ENCODE measurements around the gene MTA2. TPM values are rescaled to one million over a fixed set of nuclear protein-coding genes. Genes with fewer than 3 reads are reported as not detected.

MTA2 gene
- total RNA-seq, 1 donor from 2014 or later = 26.3 TPM

DNA sequence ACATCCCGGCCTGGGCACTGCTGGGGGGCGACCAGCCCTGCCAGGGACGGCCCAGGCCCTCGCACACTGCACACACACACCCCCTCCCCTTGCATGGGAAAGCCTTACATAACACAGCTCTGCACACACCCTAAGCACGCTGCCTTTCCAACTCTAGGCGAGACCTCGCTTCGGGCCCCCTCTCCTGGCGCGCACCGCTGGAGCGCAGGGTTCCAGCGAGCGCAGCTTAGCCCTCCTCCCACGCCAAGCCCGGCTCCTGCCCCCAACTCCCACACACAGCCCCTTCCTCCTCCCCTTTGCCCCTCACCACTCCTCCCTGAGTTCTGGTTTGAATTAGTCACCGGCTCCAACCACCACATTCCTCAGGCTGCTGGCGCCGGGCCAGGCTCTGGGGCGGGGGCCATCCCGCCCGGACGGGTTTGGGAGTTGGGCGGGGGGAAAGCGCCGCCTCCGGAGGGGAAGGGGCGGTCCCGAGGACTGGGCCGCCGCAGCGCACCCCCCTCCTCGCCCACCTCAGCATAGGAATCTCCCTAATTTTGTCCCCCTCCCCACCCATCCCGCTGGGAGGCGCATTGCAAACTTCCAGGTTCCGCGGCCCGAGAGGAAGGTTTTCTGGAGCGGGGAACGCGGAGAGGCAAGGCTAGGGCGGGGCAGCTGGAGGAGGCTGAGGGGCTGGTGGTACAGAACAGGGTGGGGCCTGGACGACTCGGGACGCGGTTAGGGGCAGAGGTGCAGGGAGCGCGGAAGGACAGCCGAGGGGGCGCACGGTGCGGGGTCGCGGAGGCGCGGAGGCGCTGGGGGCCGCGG is 56.0 kb downstream of the MTA2 start:
- Histone ChIP-seq H3K4me3 (peak overlapping the region; percentile 100), H3K27ac (replicated peaks) (peak overlapping the region; percentile 100), H3K36me3 (no peaks in the 10 kb centered on the region), H3K4me1 (peaks cover 98% of the 10 kb centered on the region), H3K27me3 (ENCODE audit: low read depth) (no peaks in the 10 kb centered on the region), H3K9me3 (replicated peaks) (no peaks in the 10 kb centered on the region)
- intact Hi-C loops (cut with micrococcal nuclease) = loop anchor here (10.0 kb wide), 2 partner anchors 121 to 151 kb away; no protein-coding TSS in a partner anchor
- TF ChIP-seq CTCF (IDR thresholded peaks at IDR 0.05; ENCODE audit: borderline replicate concordance) = peak; percentile 23
- peak; percentile 95 for DNase-seq

DNA sequence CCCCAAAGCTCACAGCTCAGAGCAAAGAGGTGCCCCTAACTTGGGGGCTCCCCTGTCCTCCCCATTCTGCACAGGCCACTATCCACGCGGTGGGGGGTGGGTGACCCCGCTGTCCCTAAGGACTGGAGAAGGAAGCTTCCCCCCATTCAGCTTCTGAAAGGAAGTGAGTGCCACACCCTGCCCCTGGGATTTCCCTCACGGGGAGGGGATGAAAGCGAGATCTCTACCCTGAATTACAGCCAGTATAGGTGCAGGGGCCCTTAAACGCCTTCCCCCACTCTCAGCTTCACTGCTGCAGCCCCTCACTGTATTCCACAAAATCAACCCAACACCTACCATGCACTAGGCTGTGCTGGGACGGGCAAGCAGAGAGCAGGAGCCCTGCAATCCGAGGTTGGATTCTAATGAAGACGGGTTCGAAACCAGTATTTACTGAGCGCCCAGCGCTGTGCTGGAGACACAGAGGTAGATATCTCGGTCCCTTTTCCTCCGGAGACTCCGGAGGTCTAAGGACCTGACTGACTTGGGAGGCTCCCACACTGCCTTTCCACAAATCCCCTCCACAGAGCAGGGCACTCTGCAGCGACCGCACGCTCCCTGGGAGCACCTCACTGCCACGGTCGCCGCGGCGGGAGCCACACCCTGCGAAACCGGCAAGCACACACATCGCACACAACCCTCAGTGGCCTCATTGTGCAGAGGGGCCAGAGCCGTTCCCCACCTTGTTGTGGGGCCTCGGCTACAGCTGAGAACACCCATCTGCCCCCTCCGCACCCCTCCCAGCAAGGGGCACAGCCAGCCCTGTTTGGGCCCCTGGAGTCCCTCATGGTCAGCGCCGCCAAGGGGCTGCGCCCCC is 56.9 kb downstream of the MTA2 start:
- Histone ChIP-seq H3K9me3 (replicated peaks) (no peaks in the 10 kb centered on the region), H3K27me3 (ENCODE audit: low read depth) (no peaks in the 10 kb centered on the region), H3K4me3 (peak overlapping the region; percentile 100), H3K36me3 (no peaks in the 10 kb centered on the region), H3K4me1 (peaks cover 98% of the 10 kb centered on the region), H3K27ac (replicated peaks) (peak overlapping the region; percentile 100)
- peak; percentile 53 for DNase-seq
- TF ChIP-seq CTCF (IDR thresholded peaks at IDR 0.05; ENCODE audit: borderline replicate concordance) = no peak
- intact Hi-C loops (cut with micrococcal nuclease) = loop anchor here (5.0 to 10.0 kb wide), 3 partner anchors 38 to 150 kb away; no protein-coding TSS in a partner anchor

- Histone ChIP-seq H3K36me3 (no peaks in the 10 kb centered on the region), H3K9me3 (replicated peaks) (no peaks in the 10 kb centered on the region), H3K27me3 (ENCODE audit: low read depth) (no peaks in the 10 kb centered on the region), H3K4me1 (peaks cover 98% of the 10 kb centered on the region), H3K4me3 (peak overlapping the region; percentile 100), H3K27ac (replicated peaks) (peak overlapping the region; percentile 100)
- intact Hi-C loops (cut with micrococcal nuclease) = loop anchor here (5.0 to 10.0 kb wide), 3 partner anchors 37 to 149 kb away; no protein-coding TSS in a partner anchor
- TF ChIP-seq CTCF (IDR thresholded peaks at IDR 0.05; ENCODE audit: borderline replicate concordance) = no peak
- no peak for DNase-seq
Measured at GRCh38 chr11:62543680-62544444, 57.8 kb downstream of the MTA2 start.

Small RNA genes lying within 50 kb of the gene (microRNA-seq; reads per million reads assigned to microRNA genes)
- 0.94 reads per million for gene MIR6747

Other genes with a start within 250 kb of the MTA2 start
- not detected for gene SCGB1A1, start 182.8 kb downstream of the MTA2 start, total RNA-seq
- 290 TPM for gene AHNAK, start 55.1 kb downstream of the MTA2 start, total RNA-seq
- gene EEF1G, start 28.0 kb downstream of the MTA2 start, total RNA-seq = 958 TPM
- gene TUT1, start 10.3 kb downstream of the MTA2 start, total RNA-seq = 12.5 TPM
- 14.6 TPM for gene EML3, start 10.9 kb upstream of the MTA2 start, total RNA-seq
- gene ROM1, start 11.4 kb upstream of the MTA2 start, total RNA-seq = 2.0 TPM
- gene B3GAT3, start 20.1 kb upstream of the MTA2 start, total RNA-seq = 13.2 TPM
- gene GANAB, start 44.7 kb upstream of the MTA2 start, total RNA-seq = 90.2 TPM
- 10.1 TPM for gene INTS5, start 51.4 kb upstream of the MTA2 start, total RNA-seq
- 31.1 TPM for gene C11orf98, start 63.3 kb upstream of the MTA2 start, total RNA-seq
- 5.0 TPM for gene CSKMT, start 63.4 kb upstream of the MTA2 start, total RNA-seq
- 6.9 TPM for gene UQCC3, start 69.8 kb upstream of the MTA2 start, total RNA-seq
- gene LBHD1, start 70.4 kb upstream of the MTA2 start, total RNA-seq = 2.1 TPM
- 82.3 TPM for gene UBXN1, start 77.2 kb upstream of the MTA2 start, total RNA-seq
- gene LRRN4CL, start 87.7 kb upstream of the MTA2 start, total RNA-seq = 2.7 TPM
- gene BSCL2, start 105.6 kb upstream of the MTA2 start, total RNA-seq = 18.4 TPM
- gene GNG3, start 105.8 kb upstream of the MTA2 start, total RNA-seq = not detected
- 37.6 TPM for gene HNRNPUL2, start 125.6 kb upstream of the MTA2 start, total RNA-seq
- gene TTC9C, start 126.6 kb upstream of the MTA2 start, total RNA-seq = 12.9 TPM
- gene ZBTB3, start 152.3 kb upstream of the MTA2 start, total RNA-seq = 9.5 TPM
- gene POLR2G, start 159.7 kb upstream of the MTA2 start, total RNA-seq = 43.4 TPM
- gene TAF6L, start 169.5 kb upstream of the MTA2 start, total RNA-seq = 8.0 TPM
- gene TMEM179B, start 185.5 kb upstream of the MTA2 start, total RNA-seq = 20.5 TPM
- 24.1 TPM for gene TMEM223, start 190.1 kb upstream of the MTA2 start, total RNA-seq
- gene NXF1, start 203.6 kb upstream of the MTA2 start, total RNA-seq = 43.2 TPM
- 16.7 TPM for gene STX5, start 230.2 kb upstream of the MTA2 start, total RNA-seq
- gene TEX54, start 231.0 kb upstream of the MTA2 start, total RNA-seq = not detected
- 24.3 TPM for gene WDR74, start 237.7 kb upstream of the MTA2 start, total RNA-seq